GM10847 (cell line): Measurements from ENCODE around the gene HDGF.

Source experiments
- POLR2A ChIP-seq: IDR thresholded peaks from 2 replicates; pipeline ENCODE4 v1.6.1; 2011; ENCODE audit not compliant: insufficient read length; ENCODE audit errors: extremely low read depth

HDGF gene

GRCh38 chr1:156740741-156741480, 10.6 kb downstream of the HDGF start, which contains the start of gene MRPL24:
MRPL24 (minus strand) TSS chr1:156741088; CDS start chr1:156738704, 2,384 bp downstream.
- peak; percentile 63 for TF ChIP-seq POLR2A

- TF ChIP-seq POLR2A = no peak
Measured at GRCh38 chr1:156740237-156740740, 11.2 kb downstream of the HDGF start.

- no peak for TF ChIP-seq POLR2A
Measured at GRCh38 chr1:156738916-156739315, 12.6 kb downstream of the HDGF start.

- TF ChIP-seq POLR2A = no peak
Measured at GRCh38 chr1:156738407-156738806, 13.1 kb downstream of the HDGF start.

- no peak for TF ChIP-seq POLR2A
Measured at GRCh38 chr1:156733989-156734584, 17.4 kb downstream of the HDGF start.

- peak; percentile 59 for TF ChIP-seq POLR2A
Measured at GRCh38 chr1:156728599-156729462, 22.6 kb downstream of the HDGF start, which contains the start of gene ISG20L2. ISG20L2 (minus strand) TSS chr1:156728766; CDS start chr1:156727652, 1,114 bp downstream.

- peak; percentile 87 for TF ChIP-seq POLR2A
Measured at GRCh38 chr1:156727926-156728598, 23.4 kb downstream of the HDGF start, which contains the start of gene METTL25B. METTL25B (plus strand) TSS chr1:156728469; CDS start chr1:156729105, 636 bp downstream.

GRCh38 chr1:156727492-156727891, 24.0 kb downstream of the HDGF start:
- TF ChIP-seq POLR2A = no peak

GRCh38 chr1:156726549-156727226, 24.8 kb downstream of the HDGF start:
- TF ChIP-seq POLR2A = no peak

GRCh38 chr1:156725683-156726280, 25.7 kb downstream of the HDGF start:
- no peak for TF ChIP-seq POLR2A

- no peak for TF ChIP-seq POLR2A
Measured at GRCh38 chr1:156721535-156721934, 29.9 kb downstream of the HDGF start.

- TF ChIP-seq POLR2A = no peak
Measured at GRCh38 chr1:156721131-156721530, 30.3 kb downstream of the HDGF start.

GRCh38 chr1:156717351-156717750, 34.1 kb downstream of the HDGF start:
- TF ChIP-seq POLR2A = no peak

GRCh38 chr1:156714830-156715229, 36.6 kb downstream of the HDGF start:
- TF ChIP-seq POLR2A = no peak
